Stimulated activated CD4-positive, alpha-beta T cell treated with anti-CD3 and anti-CD28 coated beads, Interleukin-2, amount 100 ng/mL, for 4 hours (primary cell): ENCODE results near the gene ISG15.
A peak's percentile ranks its signal among the peaks of the same experiment; 100 is the strongest.
"Not testable (repeated sequence)": the region's sequence is repeated elsewhere in the genome, so short reads cannot be mapped to it uniquely, and the experiment has no call there.

Experiments used
- DNase-seq: peaks from one replicate; pipeline ENCODE4 v3.0.0-alpha.2; 2020; ENCODE audit warnings: low read depth

ISG15 gene

DNA sequence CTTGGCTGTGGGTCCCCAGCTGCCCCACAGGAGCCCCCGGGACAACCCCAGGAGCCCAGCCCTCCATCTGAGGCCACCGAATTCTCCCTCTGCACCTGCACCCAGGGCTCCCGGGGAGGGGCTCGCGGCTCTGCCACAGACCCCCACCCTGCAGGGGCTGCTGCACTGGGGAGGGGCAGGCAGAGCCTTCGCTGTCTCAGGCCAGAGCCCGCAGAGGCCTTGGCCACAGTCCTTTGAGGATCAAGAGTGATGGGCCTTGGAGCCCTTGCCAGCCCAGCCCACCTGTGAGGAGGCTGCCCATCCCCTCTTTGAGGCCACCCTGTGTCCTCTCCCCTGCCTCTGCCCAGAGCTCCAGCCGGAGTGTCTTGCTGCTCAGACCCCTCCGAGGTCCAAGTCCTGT, 37.9 kb upstream of the ISG15 start:
- no peak for DNase-seq

DNA sequence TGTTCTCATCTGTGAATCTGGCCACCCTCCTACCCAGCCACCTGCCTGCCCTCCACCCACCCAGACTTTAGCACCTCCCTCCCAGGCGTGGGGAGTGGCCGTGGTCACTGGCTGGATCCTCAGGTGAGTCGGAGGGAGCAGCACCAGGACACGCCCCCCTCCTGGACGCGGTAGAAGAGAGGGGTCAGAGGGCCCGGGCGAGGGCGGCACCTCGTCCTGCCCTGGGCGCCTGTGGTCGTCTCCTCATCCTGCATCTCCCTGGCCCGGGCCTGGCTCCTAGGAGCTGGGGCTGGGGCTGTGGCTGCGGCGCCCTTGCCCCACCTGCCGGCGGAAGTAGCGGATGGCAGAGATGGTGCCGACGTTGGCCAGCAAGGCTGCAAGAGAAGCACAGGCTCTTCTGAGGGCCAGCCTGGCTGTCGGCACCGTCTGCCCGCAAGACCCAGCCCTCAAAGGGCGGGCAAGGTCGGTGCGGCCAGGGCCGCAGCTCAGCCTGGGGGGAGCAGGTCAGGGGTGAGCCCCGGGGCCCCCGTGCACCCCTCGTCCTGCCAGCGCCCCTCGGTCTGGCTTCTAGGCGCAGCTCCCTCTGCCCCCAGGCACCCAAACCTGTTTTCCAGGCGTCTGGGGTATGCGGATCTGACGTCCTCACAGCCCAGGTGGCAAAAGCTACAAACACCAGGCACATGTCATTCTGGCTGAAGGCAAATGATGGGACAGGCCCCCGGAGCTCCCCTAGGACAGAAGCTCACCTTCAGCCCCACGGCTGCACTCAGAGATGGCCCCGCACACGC, 37.2 kb upstream of the ISG15 start:
- DNase-seq: peak; percentile 46

DNA sequence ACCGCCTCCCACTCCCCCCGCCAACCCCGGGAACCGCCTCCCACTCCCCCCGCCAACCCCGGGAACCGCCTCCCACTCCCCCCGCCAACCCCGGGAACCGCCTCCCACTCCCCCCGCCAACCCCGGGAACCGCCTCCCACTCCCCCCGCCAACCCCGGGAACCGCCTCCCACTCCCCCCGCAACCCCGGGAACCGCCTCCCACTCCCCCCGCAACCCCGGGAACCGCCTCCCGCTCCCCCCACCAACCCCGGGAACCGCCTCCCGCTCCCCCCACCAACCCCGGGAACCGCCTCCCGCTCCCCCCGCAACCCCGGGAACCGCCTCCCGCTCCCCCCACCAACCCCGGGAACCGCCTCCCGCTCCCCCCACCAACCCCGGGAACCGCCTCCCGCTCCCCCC, 36.5 kb upstream of the ISG15 start:
- DNase-seq: not testable (repeated sequence)

DNA sequence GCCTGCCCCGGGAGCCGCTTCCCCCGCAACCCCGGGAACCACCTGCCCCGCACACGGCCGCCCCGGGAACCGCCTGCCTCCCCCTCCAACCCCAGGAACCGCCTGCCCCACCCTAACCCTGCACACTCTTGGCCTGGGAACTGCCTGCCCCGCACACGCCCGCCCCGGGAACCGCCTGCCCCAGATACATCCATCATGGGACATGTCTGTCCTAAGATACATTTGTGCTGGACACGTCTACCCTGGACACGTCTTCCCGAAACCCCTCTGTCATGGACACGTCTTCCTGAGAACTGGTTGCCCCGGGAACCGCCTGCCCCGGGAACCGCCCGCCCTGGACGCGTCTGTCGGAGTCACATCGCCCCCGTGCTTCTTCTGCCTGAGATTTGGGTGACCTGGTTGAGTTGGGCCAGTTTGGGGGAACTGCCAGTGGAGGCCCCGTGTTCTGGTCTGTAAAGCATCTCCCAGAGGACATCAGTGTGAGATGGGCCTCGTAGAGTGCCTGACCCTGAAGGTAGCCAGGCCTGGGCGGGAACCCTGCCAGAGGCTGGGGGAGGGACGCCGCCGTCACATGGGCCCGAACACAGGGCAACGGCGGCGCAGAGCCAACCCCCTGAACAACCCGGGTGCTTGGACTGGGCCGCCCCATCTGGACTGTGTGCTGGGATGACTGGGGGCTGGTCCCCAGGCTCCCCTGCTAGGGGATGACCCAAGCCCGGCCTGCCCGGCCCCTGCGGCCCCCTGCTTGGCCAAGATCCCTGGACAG, 35.0 kb upstream of the ISG15 start:
- DNase-seq: no peak

DNA sequence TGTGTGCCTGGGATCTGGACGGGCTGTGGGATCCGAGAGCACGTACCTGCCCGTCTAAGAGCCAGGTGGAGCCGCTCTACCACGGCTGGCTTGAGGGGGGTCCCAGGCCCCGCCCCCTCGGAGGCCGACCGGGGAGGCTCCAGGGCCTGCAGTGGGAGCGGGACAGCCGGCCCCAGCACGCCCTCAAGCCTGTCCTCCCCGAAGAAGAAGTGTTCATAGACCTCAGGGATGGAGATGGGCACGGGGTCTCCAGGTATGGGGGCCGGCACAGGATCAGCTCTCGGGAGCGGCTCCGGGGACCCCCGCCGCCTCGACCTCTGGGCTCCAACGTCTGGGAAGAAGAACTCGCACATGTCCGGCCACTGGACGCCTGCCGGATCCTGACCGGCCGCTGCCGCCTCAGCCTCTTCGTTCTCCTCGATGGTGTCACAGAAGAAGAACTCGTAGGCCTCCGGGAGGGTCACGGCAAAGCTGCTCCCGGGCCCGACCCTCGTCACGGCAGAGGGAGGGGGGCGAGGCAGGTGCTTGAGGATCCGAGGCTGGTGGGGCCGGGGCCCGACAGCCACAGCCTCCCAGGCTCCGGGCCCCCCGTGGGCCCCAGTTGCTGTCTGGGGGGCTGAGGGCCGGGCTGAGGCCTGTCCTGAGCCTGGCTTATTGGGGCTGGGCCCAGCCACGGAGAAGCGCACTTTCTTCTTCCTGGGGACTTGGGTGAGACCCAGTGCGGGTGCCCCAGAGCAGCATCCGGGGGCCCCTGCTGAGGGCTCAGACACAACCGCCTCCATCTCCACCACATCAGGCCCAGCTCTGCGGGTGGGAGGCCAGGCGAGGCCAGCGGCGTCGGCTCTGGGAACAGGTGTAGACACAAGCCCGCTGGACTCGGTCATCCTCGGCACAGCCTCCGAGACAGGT, 34.2 kb upstream of the ISG15 start:
- DNase-seq: no peak

DNA sequence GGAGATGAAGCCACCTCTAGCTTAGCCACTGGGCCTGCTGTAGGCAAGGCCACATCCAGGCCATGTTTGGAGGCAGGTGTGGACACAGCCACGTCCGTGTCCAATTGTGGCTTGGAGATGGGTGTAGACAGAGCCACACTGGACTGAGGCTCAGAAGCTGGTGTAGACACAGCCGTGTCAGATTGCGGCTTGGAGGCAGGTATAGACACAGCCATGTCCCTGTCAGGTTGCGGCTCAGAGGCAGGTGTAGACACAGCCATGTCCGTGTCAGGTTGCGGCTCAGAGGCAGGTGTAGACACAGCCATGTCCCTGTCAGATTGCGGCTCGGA, 33.6 kb upstream of the ISG15 start:
- DNase-seq: no peak

DNA sequence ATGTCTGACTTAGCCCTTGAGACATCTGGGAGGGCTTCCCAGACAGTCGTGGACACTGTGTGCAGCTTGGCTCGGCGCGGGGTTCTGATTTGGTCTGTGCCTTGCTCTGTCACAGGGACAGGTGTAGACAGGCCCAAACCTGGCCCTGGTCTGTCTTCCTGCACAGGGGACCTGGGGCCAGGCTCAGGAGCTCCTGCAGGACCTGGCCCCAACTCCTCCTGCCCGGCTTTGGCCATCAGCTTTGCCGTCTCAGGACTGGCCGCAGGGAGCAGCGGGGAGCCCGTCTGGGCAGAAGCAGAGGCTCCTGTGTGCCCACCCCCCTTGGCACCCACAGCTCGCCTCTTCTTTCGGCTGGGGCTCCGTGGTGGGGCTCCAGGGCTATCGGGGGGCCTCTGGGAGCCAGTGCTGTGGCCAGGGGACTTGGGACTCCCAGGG, 33.1 kb upstream of the ISG15 start:
- DNase-seq: no peak

DNA sequence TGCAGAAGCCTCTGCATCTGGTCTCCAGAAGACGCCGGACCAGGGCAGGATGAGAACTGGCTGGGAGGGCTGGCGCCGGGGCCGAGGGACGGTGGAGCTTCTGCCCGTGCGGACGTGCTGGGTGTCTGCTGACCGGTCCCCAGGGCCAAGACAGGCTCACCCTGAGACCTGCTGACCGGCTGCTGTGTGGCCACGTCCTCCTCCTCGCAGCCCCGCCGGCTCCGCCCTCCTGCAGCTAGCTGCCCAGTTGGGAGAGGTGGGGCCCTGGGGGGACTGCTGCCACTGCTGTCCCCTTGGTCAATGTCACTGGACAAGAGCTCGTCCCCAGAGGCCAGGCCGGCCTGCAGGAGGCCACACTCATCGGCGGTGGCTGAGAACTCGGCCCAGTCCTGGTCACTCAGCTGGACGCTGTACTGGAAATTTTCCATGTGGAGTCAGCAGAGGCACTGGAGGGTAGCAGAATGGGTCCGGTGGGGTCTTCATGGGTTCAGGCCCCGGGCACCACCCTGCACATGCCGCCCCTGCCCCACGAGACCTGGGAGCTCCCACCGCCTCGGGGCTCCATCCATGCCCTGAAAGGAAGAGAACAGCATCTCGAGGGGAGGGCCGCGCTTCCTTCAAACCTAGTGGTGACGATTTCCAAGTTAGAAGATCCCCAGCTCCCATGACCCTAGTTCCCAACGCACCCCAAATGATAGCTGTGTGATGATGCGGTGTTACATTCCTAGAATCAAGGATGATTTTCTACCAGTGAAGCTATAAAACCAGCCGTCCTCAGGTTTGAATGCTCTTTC, 32.5 kb upstream of the ISG15 start:
- no peak for DNase-seq

DNA sequence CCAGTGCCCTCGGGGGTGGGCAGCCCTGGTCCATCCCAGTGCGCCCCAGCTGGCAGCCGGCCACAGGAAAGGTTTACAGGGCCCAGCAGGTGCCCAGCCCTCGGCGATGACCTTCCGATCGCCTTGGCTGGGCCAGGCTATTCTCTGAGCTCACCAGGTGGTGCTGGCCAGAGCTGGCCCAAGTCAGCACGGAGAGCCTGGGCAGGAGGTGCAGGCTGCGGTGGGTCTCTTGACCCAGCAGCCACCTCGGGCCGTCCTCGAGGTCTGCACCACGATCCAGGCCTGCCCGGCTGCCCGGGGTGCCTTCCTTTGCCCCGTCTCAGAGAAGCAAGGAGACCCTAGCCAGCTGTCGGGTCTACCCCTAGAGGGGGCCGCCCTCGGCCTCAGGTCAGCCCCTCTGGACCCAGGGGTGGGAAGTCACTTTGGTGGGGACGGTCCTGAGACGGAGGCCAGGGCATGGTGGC, 31.8 kb upstream of the ISG15 start:
- DNase-seq: no peak

DNA sequence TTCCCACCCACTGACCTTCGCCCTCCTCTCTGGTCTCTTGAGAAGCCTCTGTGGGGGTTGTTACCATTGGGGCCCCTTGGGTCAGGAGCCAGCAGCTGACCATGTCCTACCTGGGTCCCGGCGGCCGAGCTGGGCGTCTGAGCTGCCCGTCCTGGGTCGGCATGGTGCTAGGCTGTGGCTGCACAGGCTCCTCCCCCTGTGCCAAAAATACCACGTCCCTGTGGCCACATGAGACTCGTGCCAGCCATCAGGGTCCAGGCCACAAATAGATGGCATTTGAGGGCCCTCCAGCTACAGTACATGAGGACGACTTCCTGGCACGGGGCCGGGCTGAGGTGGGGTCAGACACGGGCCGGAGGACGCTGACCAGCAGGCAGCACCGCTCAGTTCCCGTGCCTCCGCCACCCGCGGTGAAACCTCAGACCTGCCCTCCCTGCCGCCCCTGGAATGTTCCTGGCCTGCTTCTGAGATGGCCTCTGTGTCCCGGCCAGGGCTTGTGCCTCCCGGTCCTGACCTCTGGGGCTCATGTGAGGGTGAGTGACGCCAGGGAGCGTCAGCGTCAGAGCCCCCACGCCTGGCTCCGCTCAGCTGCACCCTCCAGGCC, 31.2 kb upstream of the ISG15 start, which contains the start of gene PERM1:
PERM1 (minus strand) TSS at position 139 of the 604 bp plus-strand sequence. CDS start 1,064 bp downstream, outside the sequence.
- no peak for DNase-seq

DNA sequence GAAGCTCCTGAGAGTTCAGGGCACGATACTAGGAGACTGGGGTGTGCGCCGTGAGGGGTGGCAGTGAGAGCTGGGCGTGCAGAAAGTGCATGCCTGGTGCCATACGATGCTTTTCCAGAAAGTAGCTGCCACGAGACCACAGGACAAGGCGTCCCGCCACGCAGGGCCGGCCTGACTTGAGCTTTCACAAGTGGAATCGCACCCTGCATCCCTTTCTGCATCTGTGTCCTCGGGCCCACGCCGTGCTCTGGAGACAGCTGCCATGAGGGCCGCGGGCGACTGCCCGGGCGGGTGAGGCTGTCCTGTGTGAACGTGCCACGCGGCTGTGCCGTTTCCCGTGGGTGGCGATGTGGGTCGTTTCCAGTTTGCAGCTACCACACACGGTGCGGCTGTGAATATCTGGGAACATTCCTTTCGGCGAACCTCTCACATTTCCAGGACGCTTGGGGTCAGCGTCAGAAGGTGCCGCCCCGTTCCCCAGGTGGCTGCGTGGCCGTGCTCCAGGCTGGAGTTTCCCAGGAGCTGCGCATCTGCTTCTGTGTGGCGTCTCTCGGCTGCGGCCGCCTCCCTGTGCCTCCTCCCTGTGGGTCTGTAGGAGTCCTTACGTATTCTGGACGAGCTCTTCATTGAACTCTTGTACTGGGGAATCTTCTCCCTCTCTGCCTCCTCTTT, 30.4 kb upstream of the ISG15 start:
- no peak for DNase-seq

DNA sequence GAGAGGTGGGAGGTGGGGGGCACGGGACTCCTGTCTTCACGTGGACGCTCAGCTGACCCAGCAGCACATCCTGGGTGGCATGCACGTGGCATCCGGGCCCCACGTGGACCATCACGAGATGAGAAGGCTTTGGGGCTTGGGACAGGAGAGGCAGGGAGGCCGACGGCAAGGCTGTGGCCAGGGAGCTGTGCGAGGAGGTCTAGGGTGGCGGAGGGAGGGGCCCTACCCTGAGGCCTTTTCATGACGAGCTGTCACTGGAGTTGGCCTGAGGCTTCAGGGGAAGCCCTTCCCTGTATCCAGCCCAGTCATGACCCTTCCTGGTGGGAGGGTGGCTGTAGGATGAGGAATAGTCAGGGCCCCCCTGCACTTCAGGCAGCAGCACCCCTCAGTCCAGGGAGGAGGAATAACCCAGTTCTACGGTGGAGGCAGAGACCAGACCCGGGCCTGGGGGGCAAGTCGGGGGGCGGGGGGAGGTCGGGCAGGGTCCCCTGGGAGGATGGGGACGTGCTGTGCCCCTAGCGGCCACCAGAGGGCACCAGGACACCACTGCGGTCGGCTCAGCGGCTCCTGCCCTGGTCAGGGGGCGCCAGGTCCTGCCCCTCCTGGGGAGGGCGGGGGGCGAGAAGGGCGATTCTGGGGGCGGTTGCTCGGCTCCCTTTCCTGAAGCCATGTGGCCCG, 29.4 kb upstream of the ISG15 start:
- peak; percentile 49 for DNase-seq

DNA sequence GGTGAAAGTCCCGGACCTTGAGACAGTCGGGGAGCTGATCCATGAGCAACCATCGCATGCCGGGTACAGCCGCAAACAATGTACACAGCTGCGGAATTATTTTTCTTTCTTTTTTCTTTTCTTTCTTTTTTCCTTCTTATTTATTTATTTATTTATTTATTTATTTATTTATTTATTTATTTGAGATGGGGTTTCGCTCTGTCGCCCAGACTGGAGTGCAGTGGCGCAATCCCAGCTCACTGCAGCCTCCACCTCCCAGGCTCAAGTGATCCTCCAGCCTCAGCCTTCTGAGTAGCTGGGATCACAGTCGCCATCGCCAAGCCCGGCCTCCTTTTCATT, 28.9 kb upstream of the ISG15 start:
- DNase-seq: no peak

DNA sequence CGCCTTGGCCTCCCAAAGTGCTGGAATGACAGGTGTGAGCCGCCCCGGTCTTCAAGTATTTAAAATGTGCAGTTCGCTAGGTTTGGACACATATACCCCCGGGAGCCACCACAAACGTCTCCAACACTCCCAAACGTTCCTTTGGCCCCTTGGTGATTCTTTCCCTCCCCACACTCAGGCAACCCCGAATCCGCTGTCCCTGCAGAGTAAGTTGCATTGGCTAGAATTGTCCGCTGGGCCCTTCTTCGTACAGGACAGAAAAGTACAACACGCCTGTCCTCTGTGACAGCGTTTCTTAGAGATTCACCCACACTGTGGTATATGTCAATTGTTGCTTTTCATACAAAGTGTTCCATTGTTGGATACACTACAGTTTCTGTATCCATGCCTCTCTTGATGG, 28.2 kb upstream of the ISG15 start:
- no peak for DNase-seq

DNA sequence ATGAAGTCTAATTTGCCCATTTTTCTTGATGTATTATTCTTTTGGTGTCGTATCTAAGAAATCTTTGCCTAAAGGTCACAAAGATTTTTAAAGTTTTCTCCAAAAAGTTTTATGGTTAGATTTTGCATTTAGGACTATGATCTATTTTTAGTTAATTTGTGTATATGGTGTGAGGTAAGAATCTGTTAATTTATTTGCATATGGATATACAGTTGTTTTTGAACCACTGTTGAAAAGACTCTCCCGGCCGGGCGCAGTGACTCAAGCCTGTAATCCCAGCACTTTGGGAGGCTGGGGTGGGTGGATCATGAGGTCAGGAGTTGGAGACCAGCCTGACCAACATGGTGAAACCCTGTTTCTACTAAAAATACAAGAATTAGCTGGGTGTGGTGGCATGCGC, 25.2 kb upstream of the ISG15 start:
- DNase-seq: not testable (repeated sequence)

DNA sequence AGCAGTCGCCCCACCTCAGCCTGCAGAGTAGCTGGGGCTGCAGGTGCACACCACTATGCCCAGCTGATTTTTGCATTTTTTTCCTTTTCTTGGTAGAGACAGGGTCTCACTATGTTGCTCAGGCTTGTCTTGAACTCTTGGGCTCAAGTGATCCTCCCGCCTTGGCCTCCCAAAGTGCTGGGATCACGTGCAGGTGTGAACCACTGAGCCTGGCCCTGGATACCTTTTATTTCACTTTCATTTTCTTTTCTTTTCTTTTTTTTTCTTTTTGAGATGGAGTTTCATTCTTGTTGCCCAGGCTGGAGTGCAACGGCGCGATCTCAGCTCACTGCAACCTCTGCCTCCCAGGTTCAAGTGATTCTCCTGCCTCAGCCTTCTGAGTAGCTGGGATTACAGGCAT, 22.0 kb upstream of the ISG15 start:
- not testable (repeated sequence) for DNase-seq

DNA sequence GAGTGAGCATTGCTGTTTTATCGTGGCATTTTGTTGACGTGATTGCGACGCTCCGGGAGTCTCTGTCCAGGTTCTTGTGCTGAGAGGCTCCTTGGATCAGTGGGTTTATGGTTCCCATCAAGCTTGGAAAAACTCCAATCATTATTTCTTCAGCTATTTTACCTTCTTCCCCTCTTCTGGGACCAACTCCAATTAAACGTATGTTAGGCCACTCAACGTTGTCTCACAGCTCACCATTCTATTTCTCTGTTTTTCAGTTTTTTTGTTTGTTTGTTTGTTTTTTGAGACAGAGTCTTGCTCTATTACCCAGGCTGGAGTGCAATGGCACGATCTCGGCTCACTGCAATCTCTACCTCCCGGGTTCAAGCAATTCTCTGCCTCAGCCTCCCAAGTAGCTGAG, 21.4 kb upstream of the ISG15 start:
- DNase-seq: no peak

DNA sequence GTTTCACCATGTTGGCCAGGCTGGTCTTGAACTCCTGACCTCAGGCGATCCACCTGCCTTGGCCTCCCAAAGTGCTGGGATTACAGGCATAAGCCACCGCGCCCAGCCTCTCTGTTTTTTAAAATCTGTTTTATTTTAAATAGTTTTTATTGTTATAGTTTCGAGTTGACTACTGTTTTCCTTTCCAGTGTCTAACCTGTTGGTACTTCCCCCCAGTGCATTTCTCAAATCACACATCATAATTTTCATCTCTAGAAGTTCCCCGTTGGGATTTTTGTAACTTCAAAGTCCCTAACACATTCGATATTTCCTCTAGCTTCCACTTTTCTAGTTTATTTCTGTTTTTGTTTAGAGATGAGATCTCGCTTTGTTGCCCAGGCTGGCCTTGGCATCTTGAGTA, 20.9 kb upstream of the ISG15 start:
- no peak for DNase-seq

DNA sequence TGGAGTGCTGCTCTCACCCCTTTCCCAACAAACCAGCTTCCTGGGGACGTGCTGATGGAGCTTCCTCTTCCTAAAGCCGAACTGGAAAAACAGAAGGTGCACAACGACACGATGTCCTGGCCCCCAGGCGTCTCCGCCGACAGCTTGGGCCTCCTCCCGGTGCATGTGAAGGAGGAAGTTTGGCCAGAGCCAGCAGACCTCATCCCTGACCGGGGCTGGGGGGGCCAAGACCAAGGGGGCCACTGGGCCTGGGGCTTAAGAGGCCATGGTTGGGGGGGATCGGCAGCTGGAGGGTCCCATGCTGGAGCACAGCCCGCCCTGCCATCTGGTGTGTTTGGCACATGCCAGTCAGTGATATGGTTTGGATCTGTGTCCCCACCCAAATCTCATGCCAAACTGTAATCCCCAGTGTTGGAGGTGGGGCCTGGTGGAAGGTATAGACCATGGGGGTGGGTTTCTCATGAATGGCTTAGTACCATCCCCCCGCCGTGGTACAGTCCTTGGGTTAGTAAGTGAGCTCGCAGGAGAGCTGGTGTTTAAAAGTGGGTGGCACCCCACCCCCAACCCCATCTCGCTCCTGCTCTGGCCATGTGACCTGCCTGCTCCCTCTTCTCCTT, 19.8 kb upstream of the ISG15 start:
- DNase-seq: no peak

DNA sequence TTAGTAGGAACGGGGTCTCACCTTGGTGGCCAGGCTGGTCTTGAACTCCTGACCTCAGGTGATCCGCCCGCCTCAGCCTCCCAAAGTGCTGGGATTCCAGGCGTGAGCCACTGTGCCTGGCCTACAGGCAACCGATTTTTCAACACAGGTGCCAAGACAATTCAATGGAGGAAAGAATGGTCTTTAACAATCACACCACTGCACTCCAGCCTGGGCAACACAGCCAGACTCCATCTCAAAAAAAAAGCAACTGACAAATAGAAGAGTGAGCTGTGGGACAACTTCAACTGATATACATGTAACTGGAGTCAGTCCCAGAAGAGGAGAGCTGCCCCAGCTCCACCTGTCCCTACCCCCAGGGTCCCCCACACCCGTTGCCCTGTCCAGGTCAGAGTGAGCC, 18.8 kb upstream of the ISG15 start:
- not testable (repeated sequence) for DNase-seq
